Measurements from ENCODE around the gene TMCC2. TPM values are rescaled to one million over a fixed set of nuclear protein-coding genes. Genes with fewer than 3 reads are reported as not detected.

TMCC2 gene
- total RNA-seq, 1 donor from 2014 or later = 6.8 TPM

DNA sequence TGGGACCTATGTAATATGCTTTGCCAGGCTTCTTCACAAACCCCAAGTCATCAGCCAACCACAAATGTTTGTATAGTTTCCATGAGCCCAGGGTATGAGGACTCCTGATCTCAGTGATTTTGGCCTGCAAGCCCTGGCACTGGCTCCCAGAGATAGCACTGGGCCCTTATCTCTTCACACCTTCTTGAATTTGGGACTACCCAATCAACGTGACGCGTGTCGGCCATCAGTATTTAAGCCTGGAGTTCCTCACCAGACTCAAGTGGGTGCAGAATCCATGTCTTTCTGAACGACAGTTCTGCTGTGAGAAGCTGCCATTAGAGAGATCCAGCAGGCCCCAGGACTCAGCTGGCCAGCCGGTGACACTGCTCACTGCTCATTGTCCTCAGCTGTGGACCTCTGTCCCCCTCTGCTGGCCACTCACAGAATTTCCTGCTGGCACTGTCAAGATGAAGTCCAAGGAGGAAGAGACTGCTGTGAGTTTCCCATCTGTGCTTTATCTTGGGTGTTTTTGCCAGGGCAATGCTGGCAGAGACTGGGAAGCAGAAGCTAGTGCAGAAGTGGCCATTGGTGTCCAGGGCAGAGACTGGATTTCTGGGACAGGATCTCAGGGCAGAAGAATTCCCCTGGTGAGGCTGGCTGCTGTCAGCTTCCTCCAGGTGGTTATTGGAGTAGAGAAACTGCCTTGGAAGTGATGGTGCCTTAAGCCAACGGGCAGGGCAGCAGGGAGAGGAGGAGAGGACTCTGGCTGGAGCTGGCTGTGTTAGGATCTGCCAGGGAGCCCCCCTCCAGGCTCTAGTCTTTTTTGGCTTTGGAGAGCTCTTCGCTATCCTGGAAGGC, 28.4 kb downstream of the TMCC2 start:
- TF ChIP-seq, protein P1, sequence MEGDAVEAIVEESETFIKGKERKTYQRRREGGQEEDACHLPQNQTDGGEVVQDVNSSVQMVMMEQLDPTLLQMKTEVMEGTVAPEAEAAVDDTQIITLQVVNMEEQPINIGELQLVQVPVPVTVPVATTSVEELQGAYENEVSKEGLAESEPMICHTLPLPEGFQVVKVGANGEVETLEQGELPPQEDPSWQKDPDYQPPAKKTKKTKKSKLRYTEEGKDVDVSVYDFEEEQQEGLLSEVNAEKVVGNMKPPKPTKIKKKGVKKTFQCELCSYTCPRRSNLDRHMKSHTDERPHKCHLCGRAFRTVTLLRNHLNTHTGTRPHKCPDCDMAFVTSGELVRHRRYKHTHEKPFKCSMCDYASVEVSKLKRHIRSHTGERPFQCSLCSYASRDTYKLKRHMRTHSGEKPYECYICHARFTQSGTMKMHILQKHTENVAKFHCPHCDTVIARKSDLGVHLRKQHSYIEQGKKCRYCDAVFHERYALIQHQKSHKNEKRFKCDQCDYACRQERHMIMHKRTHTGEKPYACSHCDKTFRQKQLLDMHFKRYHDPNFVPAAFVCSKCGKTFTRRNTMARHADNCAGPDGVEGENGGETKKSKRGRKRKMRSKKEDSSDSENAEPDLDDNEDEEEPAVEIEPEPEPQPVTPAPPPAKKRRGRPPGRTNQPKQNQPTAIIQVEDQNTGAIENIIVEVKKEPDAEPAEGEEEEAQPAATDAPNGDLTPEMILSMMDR (IDR thresholded peaks at IDR 0.05; ENCODE audit: unreplicated experiment) = peak; percentile 94

DNA sequence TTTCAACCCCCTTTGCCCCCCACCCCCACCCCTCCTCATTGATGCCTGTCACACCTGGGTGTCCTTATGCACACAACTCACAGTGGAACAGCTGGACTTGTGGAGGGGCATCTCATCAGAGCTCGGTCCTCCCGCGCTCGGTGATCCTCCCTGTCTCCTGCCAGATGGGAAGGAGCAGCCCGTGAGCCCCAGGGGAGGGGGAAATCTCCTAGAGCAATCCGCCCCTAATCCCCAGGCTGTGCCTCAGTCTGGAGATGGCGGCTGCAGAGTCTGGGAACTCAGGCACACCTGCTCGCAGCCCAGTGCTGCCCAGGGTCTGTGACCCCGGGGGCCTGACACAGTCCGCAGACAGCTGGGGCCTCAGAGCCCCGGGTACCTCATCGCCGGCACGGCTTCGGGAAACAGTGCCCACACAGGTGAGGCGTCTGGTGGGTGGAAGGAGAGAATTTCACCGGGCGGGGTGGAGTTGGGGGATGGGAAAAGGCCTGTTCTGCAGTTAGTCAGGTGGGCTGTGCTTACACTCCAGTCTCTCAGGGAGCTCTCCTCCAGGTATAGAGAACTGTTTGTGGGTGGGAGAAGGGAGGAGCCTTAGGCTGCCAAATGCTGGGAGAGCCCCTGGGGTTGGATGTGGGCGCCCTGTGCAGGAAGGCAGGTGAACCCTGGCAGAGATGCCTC, 29.3 kb downstream of the TMCC2 start:
- Mint-ChIP-seq H3K36me3 (no peaks in the 10 kb centered on the region), H3K27me3 (ENCODE audit: low read depth) (no peaks in the 10 kb centered on the region), H3K27ac (no peak overlapping the region), H3K4me1 (peaks cover 7% of the 10 kb centered on the region), H3K9me3 (no peaks in the 10 kb centered on the region), H3K4me3 (no peak overlapping the region)
- TF ChIP-seq, protein P1 (IDR thresholded peaks at IDR 0.05; ENCODE audit: unreplicated experiment) = no peak
- no peak for DNase-seq (ENCODE audit: low spot score in 2 of 2, unreplicated experiment in 2 of 2)

More for the DNA sequence above, 28.4 kb downstream of the TMCC2 start:
- Mint-ChIP-seq H3K27ac (no peak overlapping the region), H3K4me1 (peaks cover 6% of the 10 kb centered on the region), H3K4me3 (no peak overlapping the region), H3K27me3 (ENCODE audit: low read depth) (no peaks in the 10 kb centered on the region), H3K9me3 (no peaks in the 10 kb centered on the region), H3K36me3 (no peaks in the 10 kb centered on the region)
- DNase-seq (ENCODE audit: low spot score in 2 of 2, unreplicated experiment in 2 of 2) = peak; percentile 74 to 93

DNA sequence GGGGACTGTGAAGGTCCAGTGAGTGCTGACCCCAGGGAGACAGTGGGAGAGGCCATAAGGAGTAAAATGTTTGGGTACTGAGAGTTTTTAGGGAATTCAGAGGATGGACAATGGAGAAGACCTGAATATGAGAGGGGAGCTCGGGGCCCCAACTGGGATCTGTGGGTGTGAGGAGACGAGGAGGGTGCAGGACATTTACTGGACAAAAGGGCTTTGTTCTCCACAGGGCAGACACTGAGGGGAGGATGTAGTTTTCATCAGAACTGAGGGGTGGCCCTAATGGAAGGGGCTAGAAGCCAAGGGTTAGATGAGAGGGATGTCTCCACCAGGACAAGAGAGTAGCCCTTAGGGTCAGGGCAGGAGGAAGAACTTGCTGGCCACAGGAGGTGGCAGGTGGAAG, 30.0 kb downstream of the TMCC2 start:
- TF ChIP-seq, protein P1 (IDR thresholded peaks at IDR 0.05; ENCODE audit: unreplicated experiment) = no peak
- Mint-ChIP-seq H3K9me3 (no peaks in the 10 kb centered on the region), H3K27me3 (ENCODE audit: low read depth) (no peaks in the 10 kb centered on the region), H3K27ac (no peak overlapping the region), H3K36me3 (no peaks in the 10 kb centered on the region), H3K4me1 (peaks cover 13% of the 10 kb centered on the region), H3K4me3 (no peak overlapping the region)
- no peak for DNase-seq (ENCODE audit: low spot score in 2 of 2, unreplicated experiment in 2 of 2)

DNA sequence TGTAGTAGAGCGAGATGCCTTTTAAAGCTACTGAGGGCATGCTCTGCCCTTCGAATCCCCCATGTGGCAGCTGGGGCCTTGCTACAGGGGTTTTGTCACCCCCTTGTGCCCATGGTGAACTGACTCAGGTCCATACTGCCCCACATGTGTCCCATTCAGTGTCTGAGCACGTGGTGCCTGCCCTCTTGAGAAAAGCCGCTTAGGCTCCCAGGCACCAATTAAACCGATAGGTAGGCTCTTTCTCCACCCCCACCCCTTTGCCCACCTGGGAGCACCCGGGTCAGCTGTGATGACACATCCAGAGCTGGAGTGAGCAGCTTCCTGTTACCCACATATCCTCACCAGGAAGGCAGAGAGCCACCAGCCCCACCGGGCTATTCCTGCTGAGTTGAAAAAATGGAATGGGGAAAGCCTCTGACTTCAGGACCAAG, 30.5 kb downstream of the TMCC2 start:
- Mint-ChIP-seq H3K9me3 (no peaks in the 10 kb centered on the region), H3K36me3 (no peaks in the 10 kb centered on the region), H3K4me1 (peaks cover 16% of the 10 kb centered on the region), H3K27ac (no peak overlapping the region), H3K27me3 (ENCODE audit: low read depth) (no peaks in the 10 kb centered on the region), H3K4me3 (no peak overlapping the region)
- TF ChIP-seq, protein P1 (IDR thresholded peaks at IDR 0.05; ENCODE audit: unreplicated experiment) = no peak
- DNase-seq (ENCODE audit: low spot score in 2 of 2, unreplicated experiment in 2 of 2) = no peak

DNA sequence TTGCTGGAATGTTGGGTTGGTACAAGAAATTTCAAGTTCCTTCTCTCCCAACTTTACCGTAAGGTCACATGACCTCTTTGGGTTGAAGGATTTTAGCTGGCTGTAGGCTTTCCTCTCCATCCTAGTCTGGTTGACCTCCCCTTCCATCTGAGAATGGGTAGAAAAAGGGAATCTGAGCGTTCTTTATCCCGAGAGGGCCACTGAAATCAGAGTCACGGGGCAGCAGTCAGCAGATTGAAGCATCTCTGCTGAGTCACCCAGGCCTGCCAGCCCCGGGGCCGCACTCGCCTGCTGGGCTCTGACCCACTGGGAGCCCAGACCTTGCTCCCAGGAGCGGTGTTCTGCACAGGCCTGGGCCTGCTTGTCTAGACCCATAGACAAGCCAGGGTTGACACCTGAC, 31.0 kb downstream of the TMCC2 start:
- Mint-ChIP-seq H3K4me1 (peaks cover 16% of the 10 kb centered on the region), H3K27me3 (ENCODE audit: low read depth) (no peaks in the 10 kb centered on the region), H3K4me3 (no peak overlapping the region), H3K27ac (no peak overlapping the region), H3K9me3 (no peaks in the 10 kb centered on the region), H3K36me3 (no peaks in the 10 kb centered on the region)
- TF ChIP-seq, protein P1 (IDR thresholded peaks at IDR 0.05; ENCODE audit: unreplicated experiment) = no peak
- no peak for DNase-seq (ENCODE audit: low spot score in 2 of 2, unreplicated experiment in 2 of 2)
